Neural progenitor cell (in vitro differentiated cells): ENCODE results near the gene PAIP2. TPM values are rescaled to one million over a fixed set of nuclear protein-coding genes. Genes with fewer than 3 reads are reported as not detected.

ENCODE experiments used
- DNase-seq: peaks from one replicate; pipeline ENCODE4 v3.0.0-alpha.2; 2016; ENCODE audit warnings: low spot score
- H2AFZ ChIP-seq: fragments of 200-600 bp; sonication (generic); replicated peaks from 2 replicates; pipeline ENCODE4 v1.6.1; 2016; ENCODE audit warnings: antibody characterized with exemption
- H3F3A ChIP-seq: fragments of 200-600 bp; sonication (generic); 2 replicates; pipeline ENCODE4 v1.6.1; 2016; ENCODE audit warnings: antibody characterized with exemption, low read depth
- H3K27ac ChIP-seq: fragments of 200-600 bp; sonication (generic); 2 replicates; pipeline ENCODE4 v1.5.1; 2016; ENCODE audit warnings: mild to moderate bottlenecking
- H3K27me3 ChIP-seq: fragments of 200-600 bp; sonication (generic); 2 replicates; pipeline ENCODE4 v1.6.1; 2016; ENCODE audit warnings: mild to moderate bottlenecking, moderate library complexity
- H3K36me3 ChIP-seq: fragments of 200-600 bp; sonication (generic); 2 replicates; pipeline ENCODE4 v1.5.1; 2016
- H3K4me1 ChIP-seq: fragments of 200-600 bp; sonication (generic); 2 replicates; pipeline ENCODE4 v1.6.1; 2016; ENCODE audit warnings: mixed run types
- H3K4me2 ChIP-seq: fragments of 200-600 bp; sonication (generic); 2 replicates; pipeline ENCODE4 v1.6.1; 2016
- H3K4me3 ChIP-seq: fragments of 200-600 bp; sonication (generic); 2 replicates; pipeline ENCODE4 v1.5.1; 2016
- H3K79me2 ChIP-seq: fragments of 200-600 bp; sonication (generic); 2 replicates; pipeline ENCODE4 v1.6.1; 2016; ENCODE audit warnings: low read depth
- H3K9ac ChIP-seq: fragments of 200-600 bp; sonication (generic); 2 replicates; pipeline ENCODE4 v1.6.1; 2016
- H3K9me3 ChIP-seq: fragments of 200-600 bp; sonication (generic); 2 replicates; pipeline ENCODE4 v1.5.1; 2016; ENCODE audit warnings: low read depth
- H4K20me1 ChIP-seq: fragments of 200-600 bp; sonication (generic); 2 replicates; pipeline ENCODE4 v1.6.1; 2016; ENCODE audit warnings: low read depth
- H3K27ac Mint-ChIP-seq: 3 replicates; pipeline ENCODE4 v1.8.0; 2021; ENCODE audit warnings: mixed read lengths
- H3K27me3 Mint-ChIP-seq: 2 replicates; pipeline ENCODE4 v1.8.0; 2022; ENCODE audit warnings: low read depth, mild to moderate bottlenecking, inconsistent platforms, moderate library complexity, mixed read lengths; ENCODE audit not compliant: insufficient read depth
- H3K36me3 Mint-ChIP-seq: 3 replicates; pipeline ENCODE4 v1.8.0; 2021; ENCODE audit warnings: mixed read lengths
- H3K4me1 Mint-ChIP-seq: 3 replicates; pipeline ENCODE4 v1.8.0; 2021; ENCODE audit warnings: mixed read lengths
- H3K4me3 Mint-ChIP-seq: 3 replicates; pipeline ENCODE4 v1.8.0; 2021; ENCODE audit warnings: mild to moderate bottlenecking, moderate library complexity, mixed read lengths
- H3K9me3 Mint-ChIP-seq: 3 replicates; pipeline ENCODE4 v1.8.0; 2020; ENCODE audit warnings: mixed read lengths
- CTCF ChIP-seq: fragments of 200-600 bp; sonication (generic); IDR thresholded peaks from 2 replicates; pipeline ENCODE4 v1.5.1; 2017; ENCODE audit warnings: antibody characterized with exemption, mild to moderate bottlenecking
- EZH2 ChIP-seq: fragments of 200-600 bp; sonication (generic); IDR thresholded peaks from 2 replicates; pipeline ENCODE4 v1.6.1; 2017; ENCODE audit warnings: antibody characterized with exemption, mild to moderate bottlenecking, moderate library complexity
- EZH2phosphoT487 ChIP-seq: fragments of 200-600 bp; sonication (generic); IDR thresholded peaks from 2 replicates; pipeline ENCODE4 v1.6.1; 2017; ENCODE audit warnings: antibody characterized with exemption
- total RNA-seq: library from RNA; depleted of rRNA; stranded (reverse); fragments of >200 nt; gene quantifications from 2 replicates; pipeline ENCODE4 v1.2.3, GENCODE V29; 2015; ENCODE audit warnings: low replicate concordance

The PAIP2 gene
- total RNA-seq, 1 donor from 2014 or later: 201 TPM

DNA sequence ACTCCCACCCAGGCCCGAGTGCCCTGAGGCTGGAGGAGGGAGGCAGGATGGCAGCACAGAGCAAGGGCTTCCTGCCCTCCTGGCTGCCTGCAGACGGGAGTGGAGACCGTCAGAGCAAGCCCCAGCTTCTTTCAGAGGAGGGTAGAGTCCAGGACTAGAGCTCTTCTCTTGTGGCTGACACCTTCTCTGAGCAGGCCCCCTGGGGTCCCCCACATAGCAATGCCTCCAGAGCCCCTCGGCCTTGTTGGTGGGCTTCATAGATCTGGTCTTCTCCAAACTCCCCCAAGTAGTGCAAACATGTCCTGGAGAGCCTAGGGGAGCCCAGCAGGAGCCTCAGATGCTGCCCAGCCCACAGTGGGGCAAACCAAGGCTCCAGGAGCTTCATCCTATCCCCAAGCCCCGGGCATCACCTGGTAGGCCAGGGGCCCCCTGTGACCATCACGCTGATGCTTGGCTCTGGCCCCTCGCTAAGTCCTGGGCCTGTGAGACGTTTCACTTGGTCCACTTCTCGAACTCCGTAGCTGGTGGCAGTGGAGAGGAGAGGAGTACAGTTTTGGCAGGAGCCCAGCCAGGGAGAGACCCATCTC lies 46.0 kb downstream of the PAIP2 start:
- H3K4me3 ChIP-seq: no peak overlapping the region
- DNase-seq: no peak
- Mint-ChIP-seq H3K27ac (no peak overlapping the region), H3K9me3 (no peaks in the 10 kb centered on the region), H3K36me3 (no peaks in the 10 kb centered on the region), H3K4me3 (no peak overlapping the region), H3K27me3 (peaks cover 12% of the 10 kb centered on the region), H3K4me1 (peaks cover 15% of the 10 kb centered on the region)
- no peak overlapping the region for H3K9ac ChIP-seq
- no peaks in the 10 kb centered on the region for H3K79me2 ChIP-seq
- peaks cover 4% of the 10 kb centered on the region for H3K4me1 ChIP-seq
- H3K27ac ChIP-seq: no peak overlapping the region
- H3K36me3 ChIP-seq: no peaks in the 10 kb centered on the region
- no peak overlapping the region for H2AFZ ChIP-seq
- H3K9me3 ChIP-seq: no peaks in the 10 kb centered on the region
- peaks cover 14% of the 10 kb centered on the region for H3K27me3 ChIP-seq
- peaks cover 4% of the 10 kb centered on the region for H4K20me1 ChIP-seq
- no peak overlapping the region for H3K4me2 ChIP-seq
- TF ChIP-seq EZH2phosphoT487: no peak
- no peak for TF ChIP-seq CTCF
- no peak for TF ChIP-seq EZH2
- peaks cover 19% of the 10 kb centered on the region for H3F3A ChIP-seq

DNA sequence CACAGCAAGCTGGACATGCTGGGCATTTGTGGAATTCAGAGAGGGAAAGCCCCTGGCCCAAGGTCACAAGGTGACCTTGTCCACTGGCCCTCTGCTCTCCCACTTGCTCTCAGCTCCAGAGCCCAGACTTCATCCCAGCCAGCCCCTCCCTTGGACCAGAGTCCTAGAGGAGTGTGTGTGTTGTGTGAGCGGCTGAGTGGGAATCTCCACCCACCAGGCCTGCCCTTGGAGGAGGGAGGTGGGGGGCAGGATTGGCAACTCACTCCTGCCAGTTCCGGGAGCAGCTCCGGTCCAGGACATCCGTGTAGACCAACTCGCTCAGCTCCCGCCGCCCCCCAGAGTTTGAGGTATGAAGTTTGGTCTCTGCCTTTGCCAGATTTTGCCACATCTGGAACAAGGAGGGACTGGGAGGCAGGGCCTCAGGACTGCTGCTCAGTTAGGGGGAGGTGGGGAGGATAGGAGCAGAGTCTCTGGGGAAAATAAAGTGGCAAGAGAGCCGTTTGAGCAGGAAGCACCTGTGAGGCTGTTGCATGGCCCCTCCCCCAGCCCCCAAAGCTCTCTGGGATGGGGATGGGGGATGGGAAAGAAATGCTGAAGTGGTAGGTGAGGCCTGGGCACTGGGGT lies 46.7 kb downstream of the PAIP2 start:
- no peak overlapping the region for H3K27ac Mint-ChIP-seq
- Histone ChIP-seq H3K27ac (no peak overlapping the region), H3K4me3 (no peak overlapping the region), H3K9me3 (no peaks in the 10 kb centered on the region), H3K79me2 (no peaks in the 10 kb centered on the region), H2AFZ (peak overlapping the region; percentile 34), H3K9ac (no peak overlapping the region), H4K20me1 (peaks cover 4% of the 10 kb centered on the region), H3K4me2 (no peak overlapping the region), H3F3A (peaks cover 24% of the 10 kb centered on the region), H3K27me3 (peaks cover 20% of the 10 kb centered on the region), H3K36me3 (no peaks in the 10 kb centered on the region), H3K4me1 (peaks cover 4% of the 10 kb centered on the region)
- TF ChIP-seq EZH2phosphoT487 (no peak), CTCF (no peak), EZH2 (no peak)
- H3K4me3 Mint-ChIP-seq: no peak overlapping the region
- peaks cover 18% of the 10 kb centered on the region for H3K27me3 Mint-ChIP-seq
- no peaks in the 10 kb centered on the region for H3K36me3 Mint-ChIP-seq
- no peak for DNase-seq
- peaks cover 14% of the 10 kb centered on the region for H3K4me1 Mint-ChIP-seq
- H3K9me3 Mint-ChIP-seq: no peaks in the 10 kb centered on the region

DNA sequence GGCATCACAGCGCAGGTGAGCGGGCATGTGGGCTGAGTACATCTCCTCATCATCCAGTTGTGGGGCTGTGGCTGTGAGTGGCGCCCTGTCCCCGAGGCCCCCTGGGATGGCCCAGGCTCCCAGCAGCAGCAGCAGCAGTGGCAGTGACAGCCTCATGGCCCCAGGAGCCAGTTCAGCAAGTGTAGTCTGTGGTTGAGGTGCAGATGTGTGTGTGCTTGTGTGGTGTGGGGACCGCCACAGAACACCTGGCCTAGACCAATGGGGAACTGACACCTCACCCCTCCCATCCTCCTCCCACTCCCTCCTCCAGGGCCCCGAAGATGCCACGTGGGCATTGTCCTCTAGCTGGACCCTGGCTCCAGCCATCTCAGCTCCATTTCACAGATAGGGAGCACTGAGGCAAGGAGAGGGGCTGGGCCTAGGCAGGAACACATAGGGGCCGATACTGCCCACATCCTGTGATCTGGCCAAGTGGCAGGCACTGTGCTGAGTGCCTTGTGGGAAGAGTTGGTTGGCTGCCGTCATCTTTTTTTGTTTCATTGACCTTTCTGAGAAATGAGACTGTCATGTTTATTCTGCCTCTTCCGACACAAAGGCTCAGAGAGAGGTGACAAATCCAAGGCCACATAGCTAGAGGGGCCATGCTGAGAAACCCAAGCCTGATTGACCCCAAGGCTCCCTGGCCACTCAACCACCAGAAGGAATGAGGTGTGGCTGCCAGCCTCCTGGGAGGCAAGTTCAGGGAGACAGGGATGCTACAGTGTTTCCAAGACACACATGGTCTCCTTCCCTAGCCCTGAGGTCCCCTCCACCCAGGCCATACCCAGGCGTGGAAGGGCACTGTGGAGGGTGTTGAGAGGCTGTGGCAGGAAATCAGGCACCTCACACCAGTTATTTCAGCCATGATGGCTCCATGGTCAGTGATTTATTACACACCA lies 48.3 kb downstream of the PAIP2 start, which contains the start of gene MZB1:
Gene MZB1 (minus strand): TSS at position 213 of the 938 bp plus-strand sequence. CDS start 57 bp downstream, at position 156.
- H3K27me3 ChIP-seq: peaks cover 37% of the 10 kb centered on the region
- no peak for DNase-seq
- TF ChIP-seq EZH2phosphoT487 (no peak), EZH2 (no peak), CTCF (no peak)

More for the DNA sequence above, 48.3 kb downstream of the PAIP2 start, which contains the start of gene MZB1:
- Histone ChIP-seq H3K9me3 (no peaks in the 10 kb centered on the region), H3K36me3 (no peaks in the 10 kb centered on the region), H2AFZ (no peak within 1 kb of the TSS), H4K20me1 (peaks cover 4% of the 10 kb centered on the region), H3K79me2 (no peaks in the 10 kb centered on the region), H3K4me2 (no peak within 1 kb of the TSS), H3K27ac (no peak within 1 kb of the TSS), H3K9ac (no peak within 1 kb of the TSS), H3F3A (peaks cover 24% of the 10 kb centered on the region), H3K4me3 (no peak within 1 kb of the TSS), H3K4me1 (peaks cover 14% of the 10 kb centered on the region)
- H3K4me3 Mint-ChIP-seq: no peak within 1 kb of the TSS
- peaks cover 21% of the 10 kb centered on the region for H3K27me3 Mint-ChIP-seq
- peak within 1 kb of the TSS; percentile 90 for H3K27ac Mint-ChIP-seq
- no peaks in the 10 kb centered on the region for H3K9me3 Mint-ChIP-seq
- H3K36me3 Mint-ChIP-seq: no peaks in the 10 kb centered on the region
- H3K4me1 Mint-ChIP-seq: peaks cover 10% of the 10 kb centered on the region
